ENCODE measurements around the gene DHRS7B.
"Not testable (repeated sequence)": the region's sequence is repeated elsewhere in the genome, so short reads cannot be mapped to it uniquely, and the experiment has no call there.

The DHRS7B gene

GRCh38 chr17:21098934-21099689 lies 27.7 kb upstream of the DHRS7B start:
- H3K9me3 Mint-ChIP-seq = no peaks in the 10 kb centered on the region
- peak overlapping the region; percentile 94 for H3K4me3 Mint-ChIP-seq
- H3K27ac Mint-ChIP-seq = peak overlapping the region; percentile 99
- H3K36me3 Mint-ChIP-seq (ENCODE audit: low read depth) = no peaks in the 10 kb centered on the region
- H3K27me3 Mint-ChIP-seq = peaks cover 5% of the 10 kb centered on the region
- peaks cover 15% of the 10 kb centered on the region for H3K4me1 Mint-ChIP-seq (ENCODE audit: low read depth)

GRCh38 chr17:21100636-21101035 lies 26.1 kb upstream of the DHRS7B start:
- H3K36me3 Mint-ChIP-seq (ENCODE audit: low read depth) = no peaks in the 10 kb centered on the region
- H3K27ac Mint-ChIP-seq = no peak overlapping the region
- peaks cover 5% of the 10 kb centered on the region for H3K27me3 Mint-ChIP-seq
- no peaks in the 10 kb centered on the region for H3K9me3 Mint-ChIP-seq
- peaks cover 15% of the 10 kb centered on the region for H3K4me1 Mint-ChIP-seq (ENCODE audit: low read depth)
- peak overlapping the region; percentile 94 for H3K4me3 Mint-ChIP-seq

GRCh38 chr17:21104608-21105007 lies 22.2 kb upstream of the DHRS7B start:
- Mint-ChIP-seq H3K4me3 (no peak overlapping the region), H3K27ac (peak overlapping the region; percentile 29), H3K27me3 (peaks cover 5% of the 10 kb centered on the region), H3K4me1 (ENCODE audit: low read depth) (peaks cover 5% of the 10 kb centered on the region), H3K36me3 (ENCODE audit: low read depth) (no peaks in the 10 kb centered on the region), H3K9me3 (no peaks in the 10 kb centered on the region)

DNA sequence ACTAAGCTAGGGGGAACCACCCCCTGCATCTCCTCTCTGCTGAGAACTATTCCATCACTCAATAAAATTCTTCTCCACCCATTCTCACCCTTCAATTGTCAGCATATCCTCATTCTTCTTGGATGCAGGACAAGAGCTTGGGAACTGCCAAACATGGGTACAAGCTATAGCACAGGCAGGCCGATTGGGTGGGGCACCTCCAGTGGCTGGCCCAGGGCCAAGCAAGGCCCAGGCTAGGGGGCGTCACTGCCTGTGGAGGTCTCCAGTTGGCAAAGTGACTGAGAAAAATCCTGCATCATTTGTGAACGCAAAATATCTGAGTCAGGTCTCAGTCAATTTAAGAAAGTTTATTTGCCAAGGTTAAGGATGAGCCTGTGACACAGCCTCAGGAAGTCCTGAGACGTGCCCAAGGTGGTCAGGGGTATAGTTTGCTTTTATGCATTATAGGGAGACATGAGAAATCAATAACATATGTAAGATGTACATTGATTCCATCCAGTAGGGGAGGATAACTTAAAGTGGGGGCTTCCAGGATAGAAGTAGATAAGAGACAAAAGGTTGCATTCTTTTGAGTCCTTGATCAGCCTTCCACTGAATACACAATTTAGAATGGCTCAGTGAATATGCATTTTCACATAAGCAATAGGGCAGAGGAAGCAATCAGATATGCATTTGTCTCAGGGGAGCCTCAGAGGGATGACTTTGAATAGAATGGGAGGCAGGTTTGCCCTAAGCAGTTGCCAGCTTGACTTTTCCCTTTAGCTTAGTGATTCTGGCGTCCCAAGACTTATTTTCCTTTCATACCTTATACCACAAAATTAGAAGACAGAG lies 21.5 kb upstream of the DHRS7B start:
- Mint-ChIP-seq H3K36me3 (ENCODE audit: low read depth) (no peaks in the 10 kb centered on the region), H3K4me1 (ENCODE audit: low read depth) (no peaks in the 10 kb centered on the region), H3K9me3 (no peaks in the 10 kb centered on the region), H3K4me3 (no peak overlapping the region), H3K27ac (peak overlapping the region; percentile 29), H3K27me3 (peaks cover 5% of the 10 kb centered on the region)

- Mint-ChIP-seq H3K4me3 (no peak overlapping the region), H3K4me1 (ENCODE audit: low read depth) (no peaks in the 10 kb centered on the region), H3K36me3 (ENCODE audit: low read depth) (no peaks in the 10 kb centered on the region), H3K9me3 (no peaks in the 10 kb centered on the region), H3K27ac (no peak overlapping the region), H3K27me3 (peaks cover 5% of the 10 kb centered on the region)
Observed at GRCh38 chr17:21106316-21106715, 20.4 kb upstream of the DHRS7B start.

DNA sequence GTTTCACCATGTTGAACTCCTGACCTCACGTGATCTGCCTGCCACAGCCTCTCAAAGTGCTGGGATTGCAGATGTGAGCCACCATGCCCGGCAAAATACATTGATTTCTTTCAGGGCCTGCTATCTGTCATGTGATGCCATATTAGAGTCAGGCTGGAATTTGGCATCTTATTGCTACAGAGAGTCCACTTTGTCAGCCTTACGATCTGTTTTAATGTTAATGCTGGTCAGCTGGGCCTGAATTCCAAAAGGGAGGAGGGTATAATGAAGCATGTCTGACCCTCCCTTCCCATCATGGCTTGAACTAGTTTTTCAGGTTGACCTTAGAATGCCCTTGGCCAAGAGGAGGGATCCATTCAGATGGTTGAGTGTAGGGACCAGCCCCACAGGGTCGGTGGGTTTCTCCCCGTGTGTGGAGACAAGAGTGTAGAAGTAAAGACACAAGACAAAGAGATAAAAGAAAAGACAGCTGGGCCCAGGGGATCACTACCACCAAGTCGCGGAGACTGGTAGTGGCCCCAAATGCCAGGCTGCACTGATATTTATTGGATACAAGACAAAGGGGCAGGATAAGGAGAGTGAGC lies 19.6 kb upstream of the DHRS7B start:
- not testable (repeated sequence) for H3K27ac Mint-ChIP-seq; H3K9me3 Mint-ChIP-seq; H3K4me3 Mint-ChIP-seq; H3K36me3 Mint-ChIP-seq (ENCODE audit: low read depth); H3K27me3 Mint-ChIP-seq; H3K4me1 Mint-ChIP-seq (ENCODE audit: low read depth)

DNA sequence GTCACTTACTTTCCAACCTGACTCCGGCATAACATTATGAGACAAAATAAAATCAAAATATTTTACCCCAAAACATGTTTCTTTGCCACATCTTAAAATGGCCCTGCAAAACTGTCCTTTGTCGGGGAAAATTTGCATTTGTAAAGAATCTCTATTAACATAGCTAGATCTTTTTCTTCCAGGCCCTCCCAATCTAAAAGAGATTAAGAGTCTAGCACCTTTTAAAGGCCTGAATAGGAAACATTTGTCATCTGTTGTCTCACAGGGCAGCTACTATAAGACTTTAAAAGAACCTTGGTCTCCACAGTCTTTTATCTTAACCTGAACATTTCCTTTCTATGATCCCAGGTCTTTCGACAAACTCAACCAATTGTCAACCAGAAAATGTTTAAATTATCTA lies 18.1 kb upstream of the DHRS7B start:
- no peaks in the 10 kb centered on the region for H3K27me3 Mint-ChIP-seq
- H3K9me3 Mint-ChIP-seq = no peaks in the 10 kb centered on the region
- no peak overlapping the region for H3K27ac Mint-ChIP-seq

GRCh38 chr17:21113049-21113690 lies 13.6 kb upstream of the DHRS7B start:
- H3K9me3 Mint-ChIP-seq = no peaks in the 10 kb centered on the region
- H3K27ac Mint-ChIP-seq = no peak overlapping the region
- H3K4me1 Mint-ChIP-seq (ENCODE audit: low read depth) = no peaks in the 10 kb centered on the region
- H3K4me3 Mint-ChIP-seq = no peak overlapping the region
- no peaks in the 10 kb centered on the region for H3K36me3 Mint-ChIP-seq (ENCODE audit: low read depth)
- H3K27me3 Mint-ChIP-seq = no peaks in the 10 kb centered on the region

More for the DNA sequence above, 18.1 kb upstream of the DHRS7B start:
- H3K4me1 Mint-ChIP-seq (ENCODE audit: low read depth) = no peaks in the 10 kb centered on the region
- H3K36me3 Mint-ChIP-seq (ENCODE audit: low read depth) = no peaks in the 10 kb centered on the region
- H3K4me3 Mint-ChIP-seq = no peak overlapping the region

DNA sequence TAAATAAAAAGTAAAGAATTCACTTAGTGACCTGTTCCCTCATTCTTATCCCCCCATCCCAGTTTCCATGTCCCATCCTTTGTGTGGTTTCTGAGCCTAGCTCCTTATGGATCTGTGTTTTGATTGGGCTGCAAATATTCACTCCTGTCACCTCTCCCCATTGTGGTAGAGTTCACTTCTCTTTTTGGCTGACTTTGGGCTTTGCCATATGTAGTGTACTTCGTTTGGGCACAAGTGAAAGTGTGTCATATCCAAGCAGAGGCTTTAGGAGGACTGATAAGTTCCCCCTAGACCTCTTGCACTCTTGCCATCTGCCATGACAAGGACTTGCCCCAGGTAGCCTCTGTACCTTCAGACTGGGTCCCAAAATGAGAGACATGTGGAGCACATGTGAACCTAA lies 13.0 kb upstream of the DHRS7B start:
- H3K4me1 Mint-ChIP-seq (ENCODE audit: low read depth) = no peaks in the 10 kb centered on the region
- H3K27ac Mint-ChIP-seq = no peak overlapping the region
- H3K36me3 Mint-ChIP-seq (ENCODE audit: low read depth) = no peaks in the 10 kb centered on the region
- no peaks in the 10 kb centered on the region for H3K27me3 Mint-ChIP-seq
- no peaks in the 10 kb centered on the region for H3K9me3 Mint-ChIP-seq
- no peak overlapping the region for H3K4me3 Mint-ChIP-seq

DNA sequence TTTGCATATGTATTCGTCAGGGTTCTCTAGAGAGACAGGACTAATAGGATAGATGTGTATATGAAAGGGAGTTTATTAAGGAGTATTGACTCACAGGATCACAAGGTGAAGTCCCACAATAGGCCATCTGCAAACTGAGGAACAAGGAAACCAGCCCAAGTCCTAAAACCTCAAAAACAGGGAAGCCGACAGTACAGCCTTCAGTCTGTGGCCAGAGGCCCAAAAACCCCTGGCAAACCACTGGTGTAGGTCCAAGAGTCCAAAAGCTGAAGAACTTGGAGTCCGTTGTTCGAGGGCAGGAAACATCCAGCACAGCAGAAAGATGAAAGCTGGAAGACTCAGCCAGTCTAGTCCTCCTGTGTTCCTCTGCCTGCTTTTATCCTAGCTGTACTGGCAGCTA lies 12.0 kb upstream of the DHRS7B start:
- H3K27me3 Mint-ChIP-seq; H3K4me1 Mint-ChIP-seq (ENCODE audit: low read depth); H3K27ac Mint-ChIP-seq; H3K9me3 Mint-ChIP-seq; H3K36me3 Mint-ChIP-seq (ENCODE audit: low read depth); H3K4me3 Mint-ChIP-seq: not testable (repeated sequence)

- Mint-ChIP-seq H3K27me3 (peaks cover 4% of the 10 kb centered on the region), H3K27ac (peak overlapping the region; percentile 34), H3K36me3 (ENCODE audit: low read depth) (no peaks in the 10 kb centered on the region), H3K4me3 (peak overlapping the region; percentile 65), H3K9me3 (no peaks in the 10 kb centered on the region), H3K4me1 (ENCODE audit: low read depth) (peaks cover 15% of the 10 kb centered on the region)
Observed at GRCh38 chr17:21119247-21119918, 7.4 kb upstream of the DHRS7B start.

GRCh38 chr17:21119919-21120249 lies 6.9 kb upstream of the DHRS7B start:
- H3K27me3 Mint-ChIP-seq = peaks cover 4% of the 10 kb centered on the region
- peak overlapping the region; percentile 34 for H3K27ac Mint-ChIP-seq
- no peaks in the 10 kb centered on the region for H3K9me3 Mint-ChIP-seq
- peak overlapping the region; percentile 65 for H3K4me3 Mint-ChIP-seq
- no peaks in the 10 kb centered on the region for H3K36me3 Mint-ChIP-seq (ENCODE audit: low read depth)
- H3K4me1 Mint-ChIP-seq (ENCODE audit: low read depth) = peaks cover 17% of the 10 kb centered on the region

DNA sequence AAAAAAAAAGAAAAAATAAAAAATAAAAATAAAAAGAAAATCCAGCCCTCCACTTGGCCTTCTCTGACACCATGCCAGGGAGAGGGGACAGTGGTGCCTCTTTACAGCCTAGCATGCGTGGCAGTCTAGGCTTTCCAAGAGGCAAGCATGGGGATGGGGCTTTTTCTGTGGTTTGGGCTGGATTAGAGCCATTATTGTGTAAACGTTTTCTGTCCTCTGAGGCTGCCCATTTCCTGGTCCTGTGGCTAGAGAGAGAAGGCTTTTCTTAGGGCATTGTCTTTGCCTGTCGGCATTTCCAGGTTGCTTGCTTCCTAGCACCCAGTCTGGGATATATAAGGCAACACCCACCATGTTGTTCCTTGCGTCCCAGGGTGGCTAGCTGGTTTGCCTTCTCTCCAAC lies 2.7 kb upstream of the DHRS7B start:
- no peak overlapping the region for H3K4me3 Mint-ChIP-seq
- no peak overlapping the region for H3K27ac Mint-ChIP-seq
- peaks cover 4% of the 10 kb centered on the region for H3K27me3 Mint-ChIP-seq
- no peaks in the 10 kb centered on the region for H3K9me3 Mint-ChIP-seq
- peaks cover 2% of the 10 kb centered on the region for H3K36me3 Mint-ChIP-seq (ENCODE audit: low read depth)
- peaks cover 46% of the 10 kb centered on the region for H3K4me1 Mint-ChIP-seq (ENCODE audit: low read depth)

- H3K9me3 Mint-ChIP-seq; H3K27ac Mint-ChIP-seq; H3K4me3 Mint-ChIP-seq; H3K27me3 Mint-ChIP-seq; H3K36me3 Mint-ChIP-seq (ENCODE audit: low read depth): not testable (repeated sequence)
- peaks cover 43% of the 10 kb centered on the region for H3K4me1 Mint-ChIP-seq (ENCODE audit: low read depth)
Observed at GRCh38 chr17:21124517-21124916, 2.2 kb upstream of the DHRS7B start.
